Esophagus muscularis mucosa (tissue), 4 donors: ENCODE measurements around the gene GAS1. TPM values are rescaled to one million over a fixed set of nuclear protein-coding genes. Genes with fewer than 3 reads are reported as not detected.
A peak's percentile ranks its signal among the peaks of the same experiment; 100 is the strongest.

Source experiments
- DNase-seq: peaks from one replicate; pipeline ENCODE4 v3.0.0-alpha.2; 2017; ENCODE audit errors: extremely low spot score
- H3K27ac ChIP-seq, 4 donors: fragments of 200-600 bp; sonication (generic); replicated peaks in 1 of 4; 1 replicate in 3 of 4; 2 replicates in 1 of 4; pipeline ENCODE4 v1.5.1; 2016 to 2019; ENCODE audit warnings: mild to moderate bottlenecking in 1 of 4
- H3K27me3 ChIP-seq, 4 donors: fragments of 200-600 bp; sonication (generic); one replicate each; pipeline versions ENCODE4 v1.5.1 to v1.6.0; 2016 to 2019
- H3K36me3 ChIP-seq, 4 donors: fragments of 200-600 bp; sonication (generic); one replicate each; pipeline ENCODE4 v1.5.1; 2016 to 2019
- H3K4me1 ChIP-seq, 4 donors: fragments of 200-600 bp; sonication (generic); one replicate each; pipeline ENCODE4 v1.5.1; 2016 to 2019
- H3K4me3 ChIP-seq, 4 donors: fragments of 200-600 bp; sonication (generic); 1 replicate in 2 of 4; 2 replicates in 2 of 4; pipeline ENCODE4 v1.5.1; 2016 to 2019; ENCODE audit warnings: mild to moderate bottlenecking in 4 of 4, moderate library complexity in 1 of 4
- H3K9me3 ChIP-seq, 4 donors: fragments of 200-600 bp; sonication (generic); 1 replicate in 3 of 4; 2 replicates in 1 of 4; pipeline ENCODE4 v1.5.1; 2016 to 2019
- CTCF ChIP-seq, 3 experiments: fragments of 200-600 bp in 2 of 3; fragments of 450-650 bp in 1 of 3; sonication (generic) in 2 of 3; IDR thresholded peaks; one replicate each; pipeline ENCODE4 v1.5.1; 2017 to 2019; ENCODE audit warnings: antibody characterized with exemption in 3 of 3, mild to moderate bottlenecking in 2 of 3, moderate library complexity in 1 of 3
- EP300 ChIP-seq: sonication (generic); formaldehyde crosslinking; IDR thresholded peaks from one replicate; pipeline ENCODE4 v1.6.1; 2017; ENCODE audit warnings: antibody characterized with exemption
- POLR2A ChIP-seq: fragments of 450-650 bp; IDR thresholded peaks from one replicate; pipeline ENCODE4 v1.6.1; 2017; ENCODE audit warnings: antibody characterized with exemption, moderate library complexity, mild to moderate bottlenecking, low read depth
- POLR2AphosphoS5 ChIP-seq, 2 donors: sonication (generic); formaldehyde crosslinking; IDR thresholded peaks; one replicate each; pipeline ENCODE4 v1.6.1; 2017; ENCODE audit warnings: antibody characterized with exemption in 2 of 2
- WGBS: methylation state at CpG from one replicate; pipeline ENCODE4 v1.1.5; 2018; 5-methylcytosine and 5-hydroxymethylcytosine counted together
- intact Hi-C: fragments of 100-400 bp; cut with DNase I; formaldehyde crosslinking; loops from one replicate; pipeline ENCODE4 v1.15.1; 2023
- total RNA-seq, 4 donors: library from RNA; depleted of rRNA; stranded (reverse); fragments of >200 nt; gene quantifications; one replicate each; pipeline versions ENCODE4 v1.1.0 to v1.2.1, GENCODE V29; 2016

GAS1 gene
- total RNA-seq, 4 donors from 2014 or later: 47.4 to 152 (median 86.5) TPM

GRCh38 chr9:86943201-86944113, 3.8 kb downstream of the GAS1 start:
- H3K27me3 ChIP-seq: no peaks in the 10 kb centered on the region
- 26% methylated on average over 12 of the region's 12 CpGs for WGBS
- no peaks in the 10 kb centered on the region for H3K36me3 ChIP-seq
- H3K4me3 ChIP-seq: peak overlapping the region; percentile 80 to 91 (median 90)
- no peak for TF ChIP-seq CTCF (IDR thresholded peaks at IDR 0.05)
- TF ChIP-seq POLR2AphosphoS5 (IDR thresholded peaks at IDR 0.05): no peak
- TF ChIP-seq POLR2A: no peak
- TF ChIP-seq EP300: no peak
- peak overlapping the region; percentile 5 to 96 (median 92) for H3K27ac ChIP-seq
- intact Hi-C loops: loop anchor here (2.0 kb wide), 1 partner anchor 455 kb away; no protein-coding TSS in a partner anchor
- H3K9me3 ChIP-seq: no peaks in the 10 kb centered on the region
- no peak for DNase-seq
- H3K4me1 ChIP-seq: peaks cover 12 to 38% (median 30%) of the 10 kb centered on the region in 4 donors

GRCh38 chr9:86942281-86943200, 4.8 kb downstream of the GAS1 start:
- peak overlapping the region in 3 of 4 donors; percentile 2 to 96 (median 89) for H3K27ac ChIP-seq
- 66% methylated on average over 10 of the region's 10 CpGs for WGBS

GRCh38 chr9:86941197-86941596, 6.1 kb downstream of the GAS1 start:
- H3K4me1 ChIP-seq: peaks cover 12 to 38% (median 30%) of the 10 kb centered on the region in 4 donors
- H3K4me3 ChIP-seq: no peak overlapping the region
- no peak for DNase-seq
- whole genome bisulfite sequencing: 91% methylated on average over 2 of the region's 2 CpGs
- no peaks in the 10 kb centered on the region for H3K36me3 ChIP-seq
- no peak for TF ChIP-seq POLR2AphosphoS5 (IDR thresholded peaks at IDR 0.05)
- no peak for TF ChIP-seq EP300
- TF ChIP-seq POLR2A: no peak
- TF ChIP-seq CTCF (IDR thresholded peaks at IDR 0.05): no peak
- intact Hi-C loops: no loop called here
- no peak overlapping the region for H3K27ac ChIP-seq
- H3K9me3 ChIP-seq: no peaks in the 10 kb centered on the region
- no peaks in the 10 kb centered on the region for H3K27me3 ChIP-seq

More at GRCh38 chr9:86942281-86943200, 4.8 kb downstream of the GAS1 start:
- H3K36me3 ChIP-seq: no peaks in the 10 kb centered on the region
- peaks cover 12 to 38% (median 30%) of the 10 kb centered on the region in 4 donors for H3K4me1 ChIP-seq
- TF ChIP-seq POLR2AphosphoS5 (IDR thresholded peaks at IDR 0.05): no peak
- TF ChIP-seq POLR2A: no peak
- TF ChIP-seq CTCF (IDR thresholded peaks at IDR 0.05): no peak
- TF ChIP-seq EP300: no peak
- H3K9me3 ChIP-seq: no peaks in the 10 kb centered on the region
- intact Hi-C loops: loop anchor here (2.0 kb wide), 1 partner anchor 454 kb away; no protein-coding TSS in a partner anchor
- DNase-seq: no peak
- H3K4me3 ChIP-seq: no peak overlapping the region
- H3K27me3 ChIP-seq: no peaks in the 10 kb centered on the region

- no peak overlapping the region for H3K27ac ChIP-seq
- DNase-seq: no peak
- no peaks in the 10 kb centered on the region for H3K27me3 ChIP-seq
- TF ChIP-seq POLR2A (no peak), POLR2AphosphoS5 (IDR thresholded peaks at IDR 0.05) (no peak), EP300 (no peak), CTCF (IDR thresholded peaks at IDR 0.05) (no peak)
- peaks cover 12 to 34% (median 30%) of the 10 kb centered on the region in 4 donors for H3K4me1 ChIP-seq
- 64% methylated on average over 6 of the region's 6 CpGs for WGBS
- intact Hi-C loops: no loop called here
- no peak overlapping the region for H3K4me3 ChIP-seq
- H3K36me3 ChIP-seq: no peaks in the 10 kb centered on the region
- H3K9me3 ChIP-seq: no peaks in the 10 kb centered on the region
Measured at GRCh38 chr9:86940774-86941173, 6.5 kb downstream of the GAS1 start.
